BLaER1 (cell line): ENCODE measurements around the gene IPO5.
"Not testable (repeated sequence)": the region's sequence is repeated elsewhere in the genome, so short reads cannot be mapped to it uniquely, and the experiment has no call there.

Source experiments
- H3K27ac ChIP-seq: shearing (Covaris generic); formaldehyde crosslinking; 2 replicates; pipeline ENCODE4 v1.8.1; 2022
- H3K27me3 ChIP-seq: shearing (Covaris generic); formaldehyde crosslinking; 2 replicates; pipeline ENCODE4 v1.8.1; 2022
- H3K36me3 ChIP-seq: shearing (Covaris generic); formaldehyde crosslinking; 2 replicates; pipeline ENCODE4 v1.8.1; 2022
- H3K4me1 ChIP-seq: shearing (Covaris generic); formaldehyde crosslinking; 2 replicates; pipeline ENCODE4 v1.8.1; 2022
- H3K4me2 ChIP-seq: shearing (Covaris generic); formaldehyde crosslinking; 2 replicates; pipeline ENCODE4 v1.8.1; 2022
- H3K4me3 ChIP-seq: shearing (Covaris generic); formaldehyde crosslinking; 2 replicates; pipeline ENCODE4 v1.8.1; 2022
- H3K9ac ChIP-seq: shearing (Covaris generic); formaldehyde crosslinking; 2 replicates; pipeline ENCODE4 v1.8.1; 2022
- H3K9me3 ChIP-seq: shearing (Covaris generic); formaldehyde crosslinking; 2 replicates; pipeline ENCODE4 v1.8.1; 2022
- H4K20me1 ChIP-seq: shearing (Covaris generic); formaldehyde crosslinking; 2 replicates; pipeline ENCODE4 v1.8.1; 2022
- Cebpa-rat ChIP-seq: shearing (Covaris generic); IDR thresholded peaks from 2 replicates; pipeline ENCODE4 v1.8.1; 2022

IPO5 gene

DNA sequence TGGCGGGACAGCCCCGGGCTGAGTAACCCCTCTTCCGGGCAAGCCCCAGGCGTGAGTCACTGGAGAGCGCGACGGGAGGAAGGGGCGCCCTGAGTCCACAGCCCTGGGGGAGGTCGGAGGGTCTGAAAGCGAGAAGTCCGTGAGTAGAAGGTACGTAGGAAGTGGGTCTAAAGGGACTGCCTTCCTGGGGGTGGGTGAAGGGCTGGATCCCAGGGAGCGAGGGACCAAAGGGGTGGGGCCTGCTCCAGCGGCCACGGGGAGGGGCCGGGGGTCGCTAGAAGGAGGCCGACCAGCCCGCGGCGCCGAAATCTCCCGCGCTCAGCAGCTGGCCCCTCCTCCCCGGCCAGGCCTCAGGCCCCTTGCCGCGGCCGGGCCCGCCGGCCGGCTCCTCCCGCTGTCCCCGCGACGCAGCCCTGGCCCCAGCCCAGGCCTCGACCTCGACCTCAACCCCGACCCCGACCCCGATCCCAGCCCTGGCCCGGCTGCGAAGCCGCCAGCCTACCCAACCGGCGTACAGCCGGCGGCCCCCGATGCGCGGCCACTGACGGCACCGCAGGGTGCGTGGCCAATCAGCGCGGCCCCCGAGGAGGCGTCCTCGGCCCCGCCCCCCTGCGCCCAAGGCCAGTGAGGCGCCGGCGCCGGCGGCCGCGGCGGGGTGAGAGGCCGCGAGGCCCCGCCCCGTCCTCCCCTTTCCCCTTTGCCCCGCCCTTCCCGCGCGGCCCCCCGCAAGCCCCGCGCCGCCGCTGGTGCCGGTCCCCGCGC, 22.6 kb downstream of the IPO5 start:
- Histone ChIP-seq H4K20me1 (peaks cover 38% of the 10 kb centered on the region), H3K9me3 (no peaks in the 10 kb centered on the region), H3K27me3 (no peaks in the 10 kb centered on the region), H3K4me3 (peak overlapping the region; percentile 88), H3K9ac (peak overlapping the region; percentile 92), H3K36me3 (no peaks in the 10 kb centered on the region), H3K4me1 (peaks cover 29% of the 10 kb centered on the region), H3K4me2 (peak overlapping the region; percentile 91), H3K27ac (peak overlapping the region; percentile 97)
- no peak for TF ChIP-seq Cebpa-rat

GRCh38 chr13:97976610-97977521, 23.4 kb downstream of the IPO5 start:
- Histone ChIP-seq H3K4me2 (peak overlapping the region; percentile 81), H4K20me1 (peaks cover 46% of the 10 kb centered on the region), H3K27ac (peak overlapping the region; percentile 97), H3K27me3 (no peaks in the 10 kb centered on the region), H3K9ac (peak overlapping the region; percentile 92), H3K4me3 (peak overlapping the region; percentile 88), H3K9me3 (no peaks in the 10 kb centered on the region), H3K4me1 (peaks cover 29% of the 10 kb centered on the region), H3K36me3 (peaks cover 6% of the 10 kb centered on the region; the same call in 1 of the 2 replicates)
- TF ChIP-seq Cebpa-rat: no peak

DNA sequence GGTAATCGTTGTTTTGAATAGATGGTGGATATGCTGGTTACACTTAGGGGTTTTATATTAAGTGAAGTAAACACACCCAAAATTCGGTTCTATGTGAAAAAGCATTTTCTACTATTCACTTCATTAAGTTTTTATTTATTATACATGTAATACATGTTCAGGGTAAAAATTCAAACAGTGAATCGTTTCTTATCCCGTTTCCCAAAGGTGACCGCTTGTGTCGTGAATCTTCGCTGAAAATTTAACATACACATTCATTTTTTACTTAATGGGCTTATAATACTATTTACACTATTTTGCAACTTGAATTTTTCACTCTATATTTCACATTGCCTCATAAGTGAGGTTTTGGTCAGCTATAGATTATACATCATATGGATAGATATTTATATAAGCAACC, 24.5 kb downstream of the IPO5 start:
- no peak for TF ChIP-seq Cebpa-rat
- H3K9ac ChIP-seq: peak overlapping the region; percentile 92
- no peaks in the 10 kb centered on the region for H3K9me3 ChIP-seq
- peaks cover 17% of the 10 kb centered on the region for H3K36me3 ChIP-seq
- no peaks in the 10 kb centered on the region for H3K27me3 ChIP-seq
- H3K4me3 ChIP-seq: peak overlapping the region; percentile 88
- peaks cover 29% of the 10 kb centered on the region for H3K4me1 ChIP-seq
- peak overlapping the region; percentile 97; the same call in 1 of the 2 replicates for H3K27ac ChIP-seq
- H4K20me1 ChIP-seq: peaks cover 58% of the 10 kb centered on the region
- peak overlapping the region; percentile 81 for H3K4me2 ChIP-seq

GRCh38 chr13:97978651-97979050, 25.2 kb downstream of the IPO5 start:
- Histone ChIP-seq H3K27ac (no peak overlapping the region), H3K4me1 (peaks cover 29% of the 10 kb centered on the region), H3K9me3 (no peaks in the 10 kb centered on the region), H4K20me1 (peaks cover 58% of the 10 kb centered on the region), H3K4me3 (peak overlapping the region; percentile 88; the same call in 1 of the 2 replicates), H3K9ac (peak overlapping the region; percentile 92; the same call in 1 of the 2 replicates), H3K36me3 (peaks cover 18% of the 10 kb centered on the region), H3K27me3 (no peaks in the 10 kb centered on the region), H3K4me2 (peak overlapping the region; percentile 81)
- no peak for TF ChIP-seq Cebpa-rat

DNA sequence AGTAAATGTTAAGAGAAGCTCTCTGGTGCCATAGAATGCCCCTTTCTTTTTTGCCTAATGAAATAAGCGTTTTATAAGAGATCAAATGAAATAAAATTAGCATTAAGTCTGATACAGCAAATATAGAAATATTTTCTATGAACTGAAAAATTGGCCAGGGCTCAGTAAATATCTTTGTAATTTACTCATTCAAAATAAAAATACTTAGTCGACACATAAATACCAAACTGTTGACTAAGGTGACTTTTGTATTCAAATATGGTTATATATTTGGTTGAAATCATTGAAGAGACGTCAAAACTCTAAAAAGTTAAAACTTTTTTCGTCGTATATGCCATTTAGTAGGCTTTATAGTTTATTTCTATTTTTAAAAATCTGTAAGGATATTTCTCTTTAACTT, 25.6 kb downstream of the IPO5 start:
- H3K9ac ChIP-seq: no peak overlapping the region
- peak overlapping the region; percentile 81 for H3K4me2 ChIP-seq
- peaks cover 29% of the 10 kb centered on the region for H3K4me1 ChIP-seq
- peaks cover 19% of the 10 kb centered on the region for H3K36me3 ChIP-seq
- no peak for TF ChIP-seq Cebpa-rat
- H3K9me3 ChIP-seq: no peaks in the 10 kb centered on the region
- no peaks in the 10 kb centered on the region for H3K27me3 ChIP-seq
- peaks cover 58% of the 10 kb centered on the region for H4K20me1 ChIP-seq
- no peak overlapping the region for H3K4me3 ChIP-seq
- no peak overlapping the region for H3K27ac ChIP-seq

- H3K9ac ChIP-seq: no peak overlapping the region
- TF ChIP-seq Cebpa-rat: no peak
Measured at GRCh38 chr13:97979556-97979955, 26.1 kb downstream of the IPO5 start.

DNA sequence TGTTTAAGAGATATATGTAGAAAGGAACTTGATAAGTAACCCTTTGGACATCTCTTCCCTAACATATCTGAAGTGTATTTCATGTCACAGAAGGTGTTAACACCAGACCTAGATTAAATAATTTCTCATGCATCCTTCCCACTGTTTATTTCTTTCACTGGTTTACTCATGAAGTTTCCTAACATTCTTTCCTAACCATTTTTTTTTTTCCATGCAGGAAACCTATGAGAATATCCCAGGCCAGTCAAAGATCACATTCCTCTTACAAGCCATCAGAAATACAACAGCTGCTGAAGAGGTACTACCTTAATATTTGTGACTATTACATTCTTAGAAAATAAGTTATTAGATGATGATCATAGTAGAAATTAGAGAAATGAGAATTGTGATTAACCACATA, 28.8 kb downstream of the IPO5 start:
- Histone ChIP-seq H3K9me3 (no peaks in the 10 kb centered on the region), H3K4me3 (no peak overlapping the region), H3K4me2 (no peak overlapping the region), H4K20me1 (peaks cover 57% of the 10 kb centered on the region), H3K4me1 (peaks cover 31% of the 10 kb centered on the region), H3K36me3 (peaks cover 52% of the 10 kb centered on the region), H3K9ac (no peak overlapping the region), H3K27ac (no peak overlapping the region), H3K27me3 (no peaks in the 10 kb centered on the region)
- TF ChIP-seq Cebpa-rat: no peak

More at GRCh38 chr13:97979556-97979955, 26.1 kb downstream of the IPO5 start:
- peaks cover 24% of the 10 kb centered on the region for H3K36me3 ChIP-seq
- H3K27ac ChIP-seq: no peak overlapping the region
- peaks cover 58% of the 10 kb centered on the region for H4K20me1 ChIP-seq
- no peak overlapping the region for H3K4me2 ChIP-seq
- no peak overlapping the region for H3K4me3 ChIP-seq
- H3K9me3 ChIP-seq: no peaks in the 10 kb centered on the region
- H3K4me1 ChIP-seq: peaks cover 29% of the 10 kb centered on the region
- H3K27me3 ChIP-seq: no peaks in the 10 kb centered on the region

DNA sequence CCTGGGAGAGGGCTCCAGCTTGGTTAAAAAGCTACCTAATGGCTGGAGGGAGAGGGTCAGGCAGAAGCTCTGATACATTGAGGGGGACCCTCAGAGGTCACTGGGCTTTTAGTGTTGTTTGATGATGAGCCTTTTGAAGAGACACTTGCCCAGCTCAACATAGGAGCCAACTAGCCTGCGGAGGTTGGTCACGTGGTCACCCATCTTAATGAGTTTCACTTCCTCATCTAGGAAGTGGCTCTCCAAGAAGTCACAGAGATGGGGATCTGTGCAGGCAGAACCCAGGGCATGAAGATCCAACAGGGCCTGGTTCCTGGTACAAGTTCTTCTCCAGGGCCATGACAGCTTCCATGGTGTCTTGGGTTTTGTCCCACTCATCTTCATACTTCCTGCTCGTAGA, 33.4 kb downstream of the IPO5 start:
- H3K36me3 ChIP-seq: peaks cover 90% of the 10 kb centered on the region
- H3K9ac ChIP-seq: no peak overlapping the region
- no peak overlapping the region for H3K4me3 ChIP-seq
- no peaks in the 10 kb centered on the region for H3K27me3 ChIP-seq
- H3K4me2 ChIP-seq: no peak overlapping the region; the same call in 1 of the 2 replicates
- no peak for TF ChIP-seq Cebpa-rat
- H3K4me1 ChIP-seq: peaks cover 9% of the 10 kb centered on the region
- peaks cover 16% of the 10 kb centered on the region for H4K20me1 ChIP-seq
- no peaks in the 10 kb centered on the region for H3K9me3 ChIP-seq
- H3K27ac ChIP-seq: no peak overlapping the region

DNA sequence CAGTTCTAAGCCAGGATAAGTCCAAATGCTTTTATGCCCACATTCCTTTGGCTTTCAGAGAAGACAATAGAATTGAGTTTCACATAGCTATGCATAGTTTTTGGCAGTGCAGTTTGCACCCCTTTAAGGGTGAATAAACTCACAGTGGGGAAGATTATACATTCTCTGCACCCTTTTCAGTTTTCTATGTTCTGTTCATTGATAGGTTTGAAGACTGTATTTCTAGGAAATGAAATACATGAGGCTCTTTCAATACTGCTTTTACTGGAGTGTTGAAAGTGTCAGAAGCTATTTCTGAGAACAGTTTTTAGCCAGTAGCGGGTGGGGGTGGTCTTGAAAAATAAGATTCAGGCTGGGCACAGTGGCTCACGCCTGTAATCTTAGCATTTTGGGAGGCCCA, 46.2 kb downstream of the IPO5 start:
- Histone ChIP-seq H3K9ac (no peak overlapping the region), H3K27me3 (no peaks in the 10 kb centered on the region), H3K36me3 (peaks cover 100% of the 10 kb centered on the region), H3K4me1 (no peaks in the 10 kb centered on the region), H3K9me3 (no peaks in the 10 kb centered on the region), H3K27ac (no peak overlapping the region), H3K4me3 (no peak overlapping the region), H4K20me1 (no peaks in the 10 kb centered on the region), H3K4me2 (no peak overlapping the region)
- TF ChIP-seq Cebpa-rat: no peak

DNA sequence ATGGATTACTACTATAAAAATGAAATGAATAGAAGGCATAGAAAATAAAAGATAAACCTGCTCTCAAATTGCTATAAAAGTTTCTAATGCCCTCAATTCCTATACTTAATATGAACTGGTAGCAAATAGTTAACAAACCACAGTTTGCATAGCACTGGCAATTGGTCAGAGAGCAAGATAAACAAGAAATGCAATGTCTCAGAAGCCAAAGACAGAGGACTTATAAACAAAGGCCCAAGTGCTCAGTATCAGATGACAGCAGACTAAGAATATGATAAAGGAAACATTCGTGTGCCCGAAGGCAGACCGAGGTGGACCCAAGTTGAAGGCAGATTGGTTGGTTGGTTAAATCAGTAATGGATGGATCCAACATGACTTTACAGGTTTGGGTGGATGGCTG, 50.6 kb downstream of the IPO5 start:
- Histone ChIP-seq H3K9ac (no peak overlapping the region), H4K20me1 (peaks cover 8% of the 10 kb centered on the region; the same call in 1 of the 2 replicates), H3K9me3 (no peaks in the 10 kb centered on the region), H3K36me3 (peaks cover 98% of the 10 kb centered on the region), H3K4me3 (no peak overlapping the region), H3K4me2 (no peak overlapping the region), H3K27me3 (no peaks in the 10 kb centered on the region), H3K4me1 (no peaks in the 10 kb centered on the region), H3K27ac (no peak overlapping the region)
- no peak for TF ChIP-seq Cebpa-rat

DNA sequence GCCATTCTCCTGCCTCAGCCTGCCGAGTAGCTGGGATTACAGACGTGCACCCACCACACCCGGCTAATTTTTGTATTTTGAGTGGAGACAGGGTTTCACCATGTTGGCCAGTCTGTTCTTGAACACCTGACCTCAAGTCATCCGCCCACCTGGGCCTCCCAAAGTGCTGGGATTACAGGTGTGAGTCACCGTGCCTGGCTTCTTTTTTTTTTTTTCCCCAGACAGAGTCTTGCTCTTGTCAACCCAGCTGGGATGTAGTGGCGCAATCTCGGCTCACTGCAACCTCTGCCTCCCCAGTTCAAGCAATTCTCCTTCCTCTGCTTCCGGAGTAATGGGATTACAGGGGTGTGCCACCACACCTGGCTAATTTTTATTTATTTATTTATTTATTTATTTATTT, 51.5 kb downstream of the IPO5 start:
- not testable (repeated sequence) for H3K4me3 ChIP-seq, H3K4me1 ChIP-seq, H4K20me1 ChIP-seq, H3K27me3 ChIP-seq, H3K27ac ChIP-seq, H3K4me2 ChIP-seq, H3K9me3 ChIP-seq, H3K9ac ChIP-seq
- peaks cover 98% of the 10 kb centered on the region for H3K36me3 ChIP-seq
